Tibial artery (tissue), 4 donors: ENCODE data around the gene TMEM248.
A peak's percentile ranks its signal among the peaks of the same experiment; 100 is the strongest.

Experiments used
- DNase-seq, 2 donors: peaks; one replicate each; pipeline ENCODE4 v3.0.0-alpha.2; 2019
- H3K27ac ChIP-seq, 2 donors: fragments of 200-600 bp; sonication (generic) in 1 of 2; 1 replicate in 1 of 2; 2 replicates in 1 of 2; pipeline ENCODE4 v1.5.1; 2018 to 2019; ENCODE audit warnings: mild to moderate bottlenecking in 1 of 2
- H3K27me3 ChIP-seq, 2 donors: fragments of 200-600 bp; sonication (generic) in 1 of 2; one replicate each; pipeline versions ENCODE4 v1.5.1 to v1.6.0; 2016 to 2019
- H3K36me3 ChIP-seq, 3 donors: fragments of 200-600 bp; sonication (generic) in 2 of 3; one replicate each; pipeline ENCODE4 v1.5.1; 2016 to 2019; ENCODE audit warnings: mild to moderate bottlenecking in 2 of 3
- H3K4me1 ChIP-seq, 4 donors: fragments of 200-600 bp; sonication (generic) in 2 of 4; 1 replicate in 3 of 4; 2 replicates in 1 of 4; pipeline ENCODE4 v1.5.1; 2016 to 2019
- H3K4me3 ChIP-seq, 2 donors: fragments of 200-600 bp; sonication (generic) in 1 of 2; 1 replicate in 1 of 2; 2 replicates in 1 of 2; pipeline ENCODE4 v1.5.1; 2018 to 2019; ENCODE audit warnings: mild to moderate bottlenecking in 2 of 2
- H3K9me3 ChIP-seq, 3 donors: fragments of 200-600 bp; sonication (generic) in 1 of 3; one replicate each; pipeline ENCODE4 v1.5.1; 2016 to 2019
- CTCF ChIP-seq, 2 experiments: fragments of 200-600 bp in 1 of 2; fragments of 450-650 bp in 1 of 2; IDR thresholded peaks; one replicate each; pipeline ENCODE4 v1.5.1; 2017 to 2019; ENCODE audit warnings: antibody characterized with exemption in 2 of 2, mild to moderate bottlenecking in 1 of 2, moderate library complexity in 1 of 2
- intact Hi-C: fragments of 100-400 bp; cut with DNase I; formaldehyde crosslinking; loops from one replicate; pipeline ENCODE4 v1.15.0; 2023; ENCODE audit warnings: low total_unique reads

The TMEM248 gene

DNA sequence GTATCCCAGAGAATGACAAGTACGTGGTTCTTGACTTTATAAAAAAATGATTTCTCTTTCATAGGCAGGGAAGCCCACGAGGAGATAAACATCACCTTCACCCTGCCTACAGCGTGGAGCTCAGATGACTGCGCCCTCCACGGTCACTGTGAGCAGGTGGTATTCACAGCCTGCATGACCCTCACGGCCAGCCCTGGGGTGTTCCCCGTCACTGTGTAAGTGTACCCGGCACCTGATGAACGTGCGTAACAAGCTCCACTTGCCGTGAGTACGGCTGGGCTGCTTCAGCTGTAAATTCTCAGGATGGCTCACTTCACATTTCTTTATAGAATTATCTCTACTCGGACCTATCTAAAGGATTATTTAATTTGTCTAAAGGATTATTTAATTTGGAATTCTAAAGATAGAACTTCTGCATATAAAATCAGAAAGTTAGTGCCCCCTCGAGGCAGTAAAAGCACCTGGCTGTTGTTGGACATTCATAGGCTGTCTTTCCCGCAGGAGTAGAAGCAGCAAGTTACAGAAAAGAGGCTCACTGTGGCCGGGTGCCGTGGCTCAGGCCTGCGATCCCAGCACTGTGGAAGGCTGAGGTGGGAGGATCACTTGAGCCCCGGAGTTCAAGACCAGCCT lies 27.6 kb downstream of the TMEM248 start:
- Histone ChIP-seq H3K4me1 (no peaks in the 10 kb centered on the region), H3K27me3 (no peaks in the 10 kb centered on the region), H3K9me3 (no peaks in the 10 kb centered on the region), H3K27ac (no peak overlapping the region), H3K36me3 (peaks cover 84 to 99% (median 85%) of the 10 kb centered on the region in 3 donors), H3K4me3 (no peak overlapping the region)
- TF ChIP-seq CTCF (IDR thresholded peaks at IDR 0.05): no peak
- DNase-seq: peak in 1 of 2 donors; percentile 17
- intact Hi-C loops: no loop called here

GRCh38 chr7:66950311-66950710 lies 29.3 kb downstream of the TMEM248 start:
- Histone ChIP-seq H3K4me3 (no peak overlapping the region), H3K36me3 (peaks cover 79 to 99% (median 82%) of the 10 kb centered on the region in 3 donors), H3K27me3 (no peaks in the 10 kb centered on the region), H3K27ac (no peak overlapping the region), H3K9me3 (no peaks in the 10 kb centered on the region), H3K4me1 (no peaks in the 10 kb centered on the region)
- TF ChIP-seq CTCF (IDR thresholded peaks at IDR 0.05): no peak
- intact Hi-C loops: no loop called here
- peak in 1 of 2 donors; percentile 1 for DNase-seq

GRCh38 chr7:66950763-66951162 lies 29.7 kb downstream of the TMEM248 start:
- Histone ChIP-seq H3K9me3 (no peaks in the 10 kb centered on the region), H3K27me3 (no peaks in the 10 kb centered on the region), H3K27ac (no peak overlapping the region), H3K4me1 (no peaks in the 10 kb centered on the region), H3K36me3 (peaks cover 79 to 99% (median 82%) of the 10 kb centered on the region in 3 donors), H3K4me3 (no peak overlapping the region)
- intact Hi-C loops: no loop called here
- TF ChIP-seq CTCF (IDR thresholded peaks at IDR 0.05): no peak
- peak in 1 of 2 donors; percentile 3 for DNase-seq

DNA sequence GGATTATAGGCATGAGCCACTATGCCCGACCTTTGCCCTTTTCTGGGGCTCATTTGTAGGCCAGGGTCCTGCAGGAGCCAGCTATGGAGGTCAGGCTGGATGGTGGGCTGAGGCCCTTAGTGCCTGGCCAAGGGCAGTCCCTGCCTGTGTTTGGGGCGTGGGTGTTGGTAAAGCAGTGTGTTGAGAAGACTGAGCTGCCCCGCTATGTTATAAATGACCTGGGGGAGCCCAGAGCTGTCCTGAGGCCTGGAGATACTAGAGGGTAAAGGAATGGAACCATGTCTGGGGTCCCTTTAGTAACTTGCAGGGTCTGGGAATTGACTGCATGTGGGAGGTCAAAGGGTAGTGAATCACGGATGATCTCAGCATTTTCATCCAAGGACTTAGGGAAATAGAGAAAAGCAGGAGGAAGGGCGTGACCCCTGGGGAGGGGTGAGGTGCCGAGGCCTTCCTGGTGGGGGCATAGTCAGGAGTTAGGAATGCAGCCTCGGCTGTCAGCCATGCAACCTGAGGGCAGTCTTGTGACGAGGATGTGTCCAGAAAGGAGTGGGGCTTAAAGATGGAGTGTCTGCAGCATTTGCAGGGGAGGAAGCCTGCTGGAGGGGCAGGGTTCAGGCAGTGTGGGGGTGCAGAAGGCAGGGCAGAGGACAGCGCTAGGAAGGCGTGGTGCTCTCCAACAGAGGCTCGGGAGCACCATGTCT lies 31.5 kb downstream of the TMEM248 start:
- intact Hi-C loops: no loop called here
- no peak overlapping the region for H3K4me3 ChIP-seq
- no peak overlapping the region for H3K27ac ChIP-seq
- DNase-seq: peak in 1 of 2 donors; percentile 48
- no peak for TF ChIP-seq CTCF (IDR thresholded peaks at IDR 0.05)
- peaks cover 76 to 87% (median 82%) of the 10 kb centered on the region in 3 donors for H3K36me3 ChIP-seq
- peaks cover 0 to 11% (median 5%) of the 10 kb centered on the region in 4 donors for H3K4me1 ChIP-seq
- no peaks in the 10 kb centered on the region for H3K27me3 ChIP-seq
- H3K9me3 ChIP-seq: no peaks in the 10 kb centered on the region

DNA sequence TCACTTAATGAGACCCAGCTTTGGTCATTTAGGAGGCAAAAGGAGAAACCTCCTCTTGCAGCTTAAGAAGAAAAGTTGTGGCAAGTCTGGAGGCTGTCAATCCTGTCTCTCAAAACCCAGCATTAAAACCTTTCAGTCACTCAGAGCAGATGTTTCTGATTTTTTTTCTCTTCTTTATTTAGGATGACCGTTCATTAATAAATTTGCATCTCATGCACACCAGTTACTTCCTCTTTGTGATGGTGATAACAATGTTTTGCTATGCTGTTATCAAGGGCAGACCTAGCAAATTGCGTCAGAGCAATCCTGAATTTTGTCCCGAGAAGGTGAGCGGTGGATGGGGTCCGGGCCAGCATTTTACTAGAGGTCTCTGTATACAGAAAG lies 32.0 kb downstream of the TMEM248 start:
- Histone ChIP-seq H3K9me3 (no peaks in the 10 kb centered on the region), H3K27me3 (no peaks in the 10 kb centered on the region), H3K27ac (no peak overlapping the region), H3K4me1 (peaks cover 0 to 16% (median 8%) of the 10 kb centered on the region in 4 donors), H3K36me3 (peaks cover 72 to 85% (median 82%) of the 10 kb centered on the region in 3 donors), H3K4me3 (no peak overlapping the region)
- TF ChIP-seq CTCF (IDR thresholded peaks at IDR 0.05): no peak
- intact Hi-C loops: no loop called here
- DNase-seq: peak in 1 of 2 donors; percentile 16
